SK-N-MC (cell line): ENCODE data around the gene DNAH10.

Source experiments
- EZH2 ChIP-seq: fragments of 200-600 bp; sonication (generic); IDR thresholded peaks from one replicate; pipeline ENCODE4 v1.6.1; 2017; ENCODE audit warnings: antibody characterized with exemption
- FOXP2 ChIP-seq: optimal IDR thresholded peaks from 2 replicates; pipeline ENCODE3; 2011; ENCODE audit warnings: mild to moderate bottlenecking, moderate library complexity; ENCODE audit not compliant: insufficient read depth; ENCODE audit errors: extremely low read length, control extremely low read depth
- POLR2AphosphoS5 ChIP-seq: IDR thresholded peaks from 2 replicates; pipeline ENCODE4 v1.6.1; 2012; ENCODE audit warnings: mild to moderate bottlenecking, low read depth, low read length, borderline replicate concordance

DNA sequence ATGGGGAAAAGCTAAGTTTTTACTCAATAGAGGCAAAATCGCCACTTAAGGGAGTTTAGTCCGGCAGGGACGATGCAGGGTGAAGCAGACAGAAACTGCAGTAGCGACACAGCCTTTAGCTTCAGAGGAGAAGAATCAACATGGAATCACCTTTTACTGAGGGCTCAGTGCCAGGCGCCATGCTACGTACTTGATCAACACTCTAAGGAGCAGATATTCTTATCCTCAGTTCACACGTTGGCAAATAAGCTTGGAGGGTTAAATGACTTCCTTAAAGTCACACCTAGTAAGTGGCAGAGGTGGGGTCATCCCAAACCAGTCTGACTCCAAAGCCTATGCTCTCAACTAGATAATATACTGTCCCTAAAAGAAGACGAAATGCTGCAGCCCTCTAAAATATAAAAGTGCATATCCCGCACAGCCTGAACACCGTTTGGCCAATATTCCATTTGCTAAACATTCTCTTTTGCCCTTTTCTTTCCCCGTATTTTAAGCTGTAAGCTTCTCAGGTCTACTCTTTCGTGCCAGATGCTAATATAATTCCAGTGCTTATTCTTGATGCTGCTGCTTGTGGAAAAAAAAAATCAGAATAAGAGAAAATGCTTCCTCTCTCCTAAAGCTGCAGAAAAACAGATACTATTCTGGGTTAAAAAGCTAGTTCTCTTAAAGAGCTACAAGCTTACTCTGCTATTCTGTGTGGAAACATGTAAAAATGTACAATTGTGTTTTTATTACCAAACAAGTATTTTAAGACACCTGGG, 199.7 kb downstream of the DNAH10 start:
- TF ChIP-seq EZH2 (no peak), POLR2AphosphoS5 (no peak), FOXP2 (no peak)
